GM23338 (cell line): ENCODE results near the gene BICDL1. TPM values are rescaled to one million over a fixed set of nuclear protein-coding genes. Genes with fewer than 3 reads are reported as not detected.

ENCODE experiments used
- ATAC-seq: fragments of 200-7000 bp; cut with Tn5 transposase; 3 replicates; pipeline ENCODE4 v1.9.1; 2020
- DNase-seq: peaks from one replicate; pipeline ENCODE4 v3.0.0-alpha.2; 2015; ENCODE audit warnings: low spot score
- H2AFZ ChIP-seq: fragments of 200-600 bp; sonication (generic); 2 replicates; pipeline ENCODE4 v1.8.0; 2016; ENCODE audit warnings: antibody characterized with exemption, mild to moderate bottlenecking, moderate library complexity
- H3F3A ChIP-seq: fragments of 200-600 bp; sonication (generic); replicated peaks from 2 replicates; pipeline ENCODE4 v1.8.0; 2017; ENCODE audit warnings: antibody characterized with exemption, mixed run types, low read depth
- H3K27ac ChIP-seq: fragments of 200-600 bp; sonication (generic); 2 replicates; pipeline ENCODE4 v1.6.1; 2016; ENCODE audit warnings: low read depth
- H3K27me3 ChIP-seq: fragments of 200-600 bp; sonication (generic); 2 replicates; pipeline ENCODE4 v1.8.0; 2016; ENCODE audit warnings: mild to moderate bottlenecking, mixed run types, moderate library complexity; ENCODE audit not compliant: insufficient read depth
- H3K36me3 ChIP-seq: fragments of 200-600 bp; sonication (generic); 2 replicates; pipeline ENCODE4 v1.8.0; 2016; ENCODE audit warnings: mild to moderate bottlenecking; ENCODE audit not compliant: insufficient read depth
- H3K4me1 ChIP-seq: fragments of 200-600 bp; sonication (generic); 2 replicates; pipeline ENCODE4 v1.8.0; 2016; ENCODE audit warnings: mild to moderate bottlenecking, moderate library complexity; ENCODE audit not compliant: insufficient read depth
- H3K4me2 ChIP-seq: fragments of 200-600 bp; sonication (generic); 2 replicates; pipeline ENCODE4 v1.7.1; 2017; ENCODE audit warnings: mixed run types
- H3K4me3 ChIP-seq: fragments of 200-600 bp; sonication (generic); 2 replicates; pipeline ENCODE4 v1.6.1; 2016; ENCODE audit warnings: mixed run types
- H3K79me2 ChIP-seq: fragments of 200-600 bp; sonication (generic); replicated peaks from 2 replicates; pipeline ENCODE4 v1.8.0; 2017; ENCODE audit warnings: mild to moderate bottlenecking; ENCODE audit not compliant: insufficient read depth
- H3K9me2 ChIP-seq: fragments of 200-600 bp; sonication (generic); 2 replicates; pipeline ENCODE4 v1.8.0; 2017; ENCODE audit not compliant: insufficient read depth
- H4K20me1 ChIP-seq: fragments of 200-600 bp; sonication (generic); replicated peaks from 2 replicates; pipeline ENCODE4 v1.8.0; 2017; ENCODE audit warnings: mild to moderate bottlenecking; ENCODE audit not compliant: insufficient read depth
- H3K27ac Mint-ChIP-seq: 2 replicates; pipeline ENCODE4 v1.8.0; 2020; ENCODE audit warnings: inconsistent platforms, mild to moderate bottlenecking, moderate library complexity, mixed read lengths
- H3K27me3 Mint-ChIP-seq: 3 replicates; pipeline ENCODE4 v1.8.0; 2022; ENCODE audit warnings: low read depth, mild to moderate bottlenecking, moderate library complexity, mixed read lengths, inconsistent platforms; ENCODE audit not compliant: insufficient read depth, poor library complexity
- H3K36me3 Mint-ChIP-seq: 3 replicates; pipeline ENCODE4 v1.8.0; 2021; ENCODE audit warnings: low read depth, mild to moderate bottlenecking, inconsistent platforms, moderate library complexity, mixed read lengths
- H3K4me1 Mint-ChIP-seq: 3 replicates; pipeline ENCODE4 v1.8.0; 2020; ENCODE audit warnings: mild to moderate bottlenecking, inconsistent platforms, mixed read lengths
- H3K4me3 Mint-ChIP-seq: 3 replicates; pipeline ENCODE4 v1.8.0; 2021; ENCODE audit warnings: moderate library complexity, mild to moderate bottlenecking, inconsistent platforms, mixed read lengths
- H3K9me3 Mint-ChIP-seq: 3 replicates; pipeline ENCODE4 v1.8.0; 2020; ENCODE audit warnings: moderate library complexity, mild to moderate bottlenecking, inconsistent platforms, mixed read lengths
- CTCF ChIP-seq, 2 experiments: fragments of 200-600 bp in 1 of 2; sonication (generic) in 1 of 2; conservative IDR thresholded peaks; 2 replicates each; pipeline versions ENCODE4 v1.5.1 to v1.6.1; 2016 to 2017; ENCODE audit warnings: antibody characterized with exemption in 2 of 2, low read depth in 2 of 2, mild to moderate bottlenecking in 2 of 2, moderate library complexity in 1 of 2
- EZH2 ChIP-seq: fragments of 200-600 bp; sonication (generic); IDR thresholded peaks from one replicate; pipeline ENCODE4 v1.8.0; 2017; ENCODE audit warnings: antibody characterized with exemption, mild to moderate bottlenecking, low read depth; ENCODE audit not compliant: unreplicated experiment
- EZH2phosphoT487 ChIP-seq: fragments of 200-600 bp; sonication (generic); IDR thresholded peaks from one replicate; pipeline ENCODE4 v1.8.1; 2018; ENCODE audit warnings: antibody characterized with exemption; ENCODE audit not compliant: unreplicated experiment
- JUNB ChIP-seq: IDR thresholded peaks from one replicate; pipeline ENCODE4 v1.6.1; 2016; ENCODE audit warnings: antibody characterized with exemption; ENCODE audit not compliant: unreplicated experiment
- NANOG ChIP-seq: IDR thresholded peaks from 2 replicates; pipeline ENCODE4 v1.6.1; 2016; ENCODE audit warnings: antibody characterized with exemption, borderline replicate concordance
- POLR2AphosphoS5 ChIP-seq: IDR thresholded peaks from 2 replicates; pipeline ENCODE4 v1.6.1; 2016; ENCODE audit warnings: antibody characterized with exemption, low read depth
- ZNF114 ChIP-seq: fragments of 250-450 bp; sonication (Bioruptor Pico); IDR thresholded peaks from 2 replicates; pipeline ENCODE4 v1.5.0; 2020; ENCODE audit warnings: mild to moderate bottlenecking, moderate library complexity
- ZNF331 ChIP-seq: fragments of 250-450 bp; sonication (Bioruptor Pico); IDR thresholded peaks from 2 replicates; pipeline ENCODE4 v1.5.0; 2020; ENCODE audit warnings: low read depth, mild to moderate bottlenecking, moderate library complexity
- polyA plus RNA-seq: library from polyadenylated mRNA; unstranded; fragments of >200 nt; fragmentation: Nextera tagmentation; extraction: Ambion mirVana; gene quantifications from 2 replicates; pipeline ENCODE4 v1.2.1, GENCODE V29; 2016
- total RNA-seq: library from RNA; depleted of rRNA; stranded (reverse); fragments of >200 nt; shearing (Covaris generic); gene quantifications from 2 replicates; pipeline ENCODE4 v1.2.3, GENCODE V29; 2014
- TF ChIP-seq, protein P1 (sequence below): IDR thresholded peaks from 2 replicates; pipeline ENCODE4 v1.6.1; 2016; ENCODE audit warnings: antibody characterized with exemption
- TF ChIP-seq, protein P2 (sequence below): IDR thresholded peaks from one replicate; pipeline ENCODE4 v1.6.1; 2018; ENCODE audit warnings: antibody characterized with exemption; ENCODE audit not compliant: unreplicated experiment

Gene BICDL1
- total and polyA plus RNA-seq, 2 experiments from 2014 or later, result 14.0 to 25.7 TPM

DNA sequence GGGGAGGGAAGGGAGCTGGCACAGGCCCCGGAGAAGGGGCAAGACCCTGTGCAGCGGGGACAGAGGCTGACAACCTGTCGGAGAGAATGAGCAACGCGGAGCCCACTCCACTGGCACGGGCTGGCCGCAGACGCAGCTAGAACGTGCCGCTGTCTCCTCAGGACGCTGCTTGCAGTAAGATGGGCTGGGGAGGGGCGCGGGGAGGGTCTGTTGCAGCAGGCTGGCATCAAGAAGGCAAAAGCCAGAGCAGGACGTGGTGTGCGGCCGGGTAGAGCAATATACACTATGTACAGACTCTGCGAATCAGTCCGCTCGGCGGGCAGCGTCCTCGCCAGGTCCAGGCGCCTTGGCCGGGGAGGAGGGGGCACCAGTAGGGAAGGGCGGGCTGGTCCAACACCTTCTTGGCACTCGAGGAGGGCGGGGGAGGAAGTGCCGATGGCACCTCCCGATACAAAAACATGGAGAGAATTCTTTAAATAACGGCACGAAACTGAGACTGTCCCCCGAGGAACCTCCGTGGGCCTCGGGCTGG, 107.7 kb downstream of the BICDL1 start:
- TF ChIP-seq, protein P1, sequence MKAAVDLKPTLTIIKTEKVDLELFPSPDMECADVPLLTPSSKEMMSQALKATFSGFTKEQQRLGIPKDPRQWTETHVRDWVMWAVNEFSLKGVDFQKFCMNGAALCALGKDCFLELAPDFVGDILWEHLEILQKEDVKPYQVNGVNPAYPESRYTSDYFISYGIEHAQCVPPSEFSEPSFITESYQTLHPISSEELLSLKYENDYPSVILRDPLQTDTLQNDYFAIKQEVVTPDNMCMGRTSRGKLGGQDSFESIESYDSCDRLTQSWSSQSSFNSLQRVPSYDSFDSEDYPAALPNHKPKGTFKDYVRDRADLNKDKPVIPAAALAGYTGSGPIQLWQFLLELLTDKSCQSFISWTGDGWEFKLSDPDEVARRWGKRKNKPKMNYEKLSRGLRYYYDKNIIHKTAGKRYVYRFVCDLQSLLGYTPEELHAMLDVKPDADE, result no peak
- TF ChIP-seq ZNF114 (CRISPR knock-in tag) (no peak), EZH2phosphoT487 (no peak), ZNF331 (CRISPR knock-in tag) (no peak)

GRCh38 chr12:120098756-120099470, 109.9 kb downstream of the BICDL1 start:
- no peak overlapping the region for H3K4me3 Mint-ChIP-seq
- H3K4me1 ChIP-seq, result peaks cover 18% of the 10 kb centered on the region
- peaks cover 3% of the 10 kb centered on the region for H3K27me3 Mint-ChIP-seq
- peaks cover 32% of the 10 kb centered on the region for H3K4me1 Mint-ChIP-seq
- peaks cover 7% of the 10 kb centered on the region for H3F3A ChIP-seq
- H3K4me2 ChIP-seq, result no peak overlapping the region
- no peak overlapping the region for H2AFZ ChIP-seq
- H3K36me3 Mint-ChIP-seq, result peaks cover 27% of the 10 kb centered on the region
- H3K79me2 ChIP-seq, result peaks cover 26% of the 10 kb centered on the region
- DNase-seq, result no peak
- no peak for ATAC-seq
- no peaks in the 10 kb centered on the region for H3K9me3 Mint-ChIP-seq
- H3K9me2 ChIP-seq, result no peaks in the 10 kb centered on the region
- no peaks in the 10 kb centered on the region for H3K27me3 ChIP-seq
- no peak overlapping the region for H3K4me3 ChIP-seq
- no peaks in the 10 kb centered on the region; the same call in 1 of the 2 replicates for H3K36me3 ChIP-seq
- H4K20me1 ChIP-seq, result no peaks in the 10 kb centered on the region
- H3K27ac Mint-ChIP-seq, result no peak overlapping the region
- H3K27ac ChIP-seq, result no peak overlapping the region
- TF ChIP-seq EZH2 (no peak), JUNB (no peak), ZNF331 (CRISPR knock-in tag) (no peak), EZH2phosphoT487 (no peak), CTCF (conservative IDR thresholded peaks at IDR 0.05; ENCODE audit: low read depth in 2 of 2) (no peak), POLR2AphosphoS5 (no peak), ZNF114 (CRISPR knock-in tag) (no peak), NANOG (no peak)
- TF ChIP-seq, protein P2, sequence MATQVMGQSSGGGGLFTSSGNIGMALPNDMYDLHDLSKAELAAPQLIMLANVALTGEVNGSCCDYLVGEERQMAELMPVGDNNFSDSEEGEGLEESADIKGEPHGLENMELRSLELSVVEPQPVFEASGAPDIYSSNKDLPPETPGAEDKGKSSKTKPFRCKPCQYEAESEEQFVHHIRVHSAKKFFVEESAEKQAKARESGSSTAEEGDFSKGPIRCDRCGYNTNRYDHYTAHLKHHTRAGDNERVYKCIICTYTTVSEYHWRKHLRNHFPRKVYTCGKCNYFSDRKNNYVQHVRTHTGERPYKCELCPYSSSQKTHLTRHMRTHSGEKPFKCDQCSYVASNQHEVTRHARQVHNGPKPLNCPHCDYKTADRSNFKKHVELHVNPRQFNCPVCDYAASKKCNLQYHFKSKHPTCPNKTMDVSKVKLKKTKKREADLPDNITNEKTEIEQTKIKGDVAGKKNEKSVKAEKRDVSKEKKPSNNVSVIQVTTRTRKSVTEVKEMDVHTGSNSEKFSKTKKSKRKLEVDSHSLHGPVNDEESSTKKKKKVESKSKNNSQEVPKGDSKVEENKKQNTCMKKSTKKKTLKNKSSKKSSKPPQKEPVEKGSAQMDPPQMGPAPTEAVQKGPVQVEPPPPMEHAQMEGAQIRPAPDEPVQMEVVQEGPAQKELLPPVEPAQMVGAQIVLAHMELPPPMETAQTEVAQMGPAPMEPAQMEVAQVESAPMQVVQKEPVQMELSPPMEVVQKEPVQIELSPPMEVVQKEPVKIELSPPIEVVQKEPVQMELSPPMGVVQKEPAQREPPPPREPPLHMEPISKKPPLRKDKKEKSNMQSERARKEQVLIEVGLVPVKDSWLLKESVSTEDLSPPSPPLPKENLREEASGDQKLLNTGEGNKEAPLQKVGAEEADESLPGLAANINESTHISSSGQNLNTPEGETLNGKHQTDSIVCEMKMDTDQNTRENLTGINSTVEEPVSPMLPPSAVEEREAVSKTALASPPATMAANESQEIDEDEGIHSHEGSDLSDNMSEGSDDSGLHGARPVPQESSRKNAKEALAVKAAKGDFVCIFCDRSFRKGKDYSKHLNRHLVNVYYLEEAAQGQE, result no peak
- TF ChIP-seq, protein P1, result no peak

More for the DNA sequence above, 107.7 kb downstream of the BICDL1 start:
- no peak for DNase-seq
- 0 out of 2 replicates have a peak overlapping the region, but pooled peaks have one; percentile 66 for H3K27ac ChIP-seq
- H2AFZ ChIP-seq, result no peak overlapping the region
- no peaks in the 10 kb centered on the region for H3K27me3 ChIP-seq
- H3K4me2 ChIP-seq, result no peak overlapping the region
- peaks cover 8% of the 10 kb centered on the region for H3K27me3 Mint-ChIP-seq
- no peak overlapping the region for H3K4me3 ChIP-seq
- no peaks in the 10 kb centered on the region; the same call in 1 of the 2 replicates for H3K36me3 ChIP-seq
- no peak overlapping the region; the same call in 1 of the 2 replicates for H3K27ac Mint-ChIP-seq
- H3K4me1 Mint-ChIP-seq, result peaks cover 46% of the 10 kb centered on the region
- H3F3A ChIP-seq, result peaks cover 13% of the 10 kb centered on the region
- H3K79me2 ChIP-seq, result peaks cover 9% of the 10 kb centered on the region; the same call in 1 of the 2 replicates
- ATAC-seq, result no peak
- peaks cover 23% of the 10 kb centered on the region for H3K36me3 Mint-ChIP-seq
- no peak overlapping the region for H3K4me3 Mint-ChIP-seq
- no peaks in the 10 kb centered on the region for H4K20me1 ChIP-seq
- H3K4me1 ChIP-seq, result peaks cover 30% of the 10 kb centered on the region
- no peaks in the 10 kb centered on the region for H3K9me3 Mint-ChIP-seq
- H3K9me2 ChIP-seq, result no peaks in the 10 kb centered on the region
